ENCODE results near the gene NSUN7.

NSUN7 gene

GRCh38 chr4:40825014-40825838 lies 75.5 kb downstream of the NSUN7 start:
- no peak for DNase-seq

GRCh38 chr4:40826821-40827220 lies 77.1 kb downstream of the NSUN7 start:
- DNase-seq: no peak

- no peak for DNase-seq
These were observed 78.0 kb downstream of the NSUN7 start for GRCh38 chr4:40827758-40828157.

- no peak for DNase-seq
These were observed 78.9 kb downstream of the NSUN7 start for GRCh38 chr4:40828661-40829060.

- DNase-seq: no peak
These were observed 79.8 kb downstream of the NSUN7 start for GRCh38 chr4:40829586-40829985.

- DNase-seq: no peak
These were observed 81.6 kb downstream of the NSUN7 start for GRCh38 chr4:40831146-40831907.

GRCh38 chr4:40832175-40832574 lies 82.4 kb downstream of the NSUN7 start:
- no peak for DNase-seq

GRCh38 chr4:40833212-40833611 lies 83.5 kb downstream of the NSUN7 start:
- no peak for DNase-seq

GRCh38 chr4:40837094-40837870 lies 87.5 kb downstream of the NSUN7 start:
- DNase-seq: no peak

GRCh38 chr4:40838742-40839141 lies 89.0 kb downstream of the NSUN7 start:
- DNase-seq: no peak

- no peak for DNase-seq
These were observed 90.7 kb downstream of the NSUN7 start for GRCh38 chr4:40840255-40840984.

- no peak for DNase-seq
These were observed 91.3 kb downstream of the NSUN7 start for GRCh38 chr4:40840985-40841571.

GRCh38 chr4:40842318-40842717 lies 92.6 kb downstream of the NSUN7 start:
- no peak for DNase-seq

- DNase-seq: peak; percentile 26
These were observed 93.1 kb downstream of the NSUN7 start for GRCh38 chr4:40842725-40843423.

GRCh38 chr4:40843696-40844095 lies 93.9 kb downstream of the NSUN7 start:
- DNase-seq: no peak

- DNase-seq: no peak
These were observed 94.5 kb downstream of the NSUN7 start for GRCh38 chr4:40844261-40844660.

- DNase-seq: no peak
These were observed 95.5 kb downstream of the NSUN7 start for GRCh38 chr4:40845154-40845835.

- no peak for DNase-seq
These were observed 96.8 kb downstream of the NSUN7 start for GRCh38 chr4:40846532-40846931.

- no peak for DNase-seq
These were observed 98.5 kb downstream of the NSUN7 start for GRCh38 chr4:40848251-40848650.

GRCh38 chr4:40848940-40849339 lies 99.2 kb downstream of the NSUN7 start:
- DNase-seq: no peak

GRCh38 chr4:40850496-40850895 lies 100.7 kb downstream of the NSUN7 start:
- no peak for DNase-seq
